Kidney capillary endothelial cell (primary cell): ENCODE data around the gene FAIM.
"Not testable (repeated sequence)": the region's sequence is repeated elsewhere in the genome, so short reads cannot be mapped to it uniquely, and the experiment has no call there.

Experiments
- DNase-seq: peaks from one replicate; pipeline ENCODE4 v3.0.0-alpha.2; 2018; ENCODE audit warnings: low spot score

Gene FAIM

DNA sequence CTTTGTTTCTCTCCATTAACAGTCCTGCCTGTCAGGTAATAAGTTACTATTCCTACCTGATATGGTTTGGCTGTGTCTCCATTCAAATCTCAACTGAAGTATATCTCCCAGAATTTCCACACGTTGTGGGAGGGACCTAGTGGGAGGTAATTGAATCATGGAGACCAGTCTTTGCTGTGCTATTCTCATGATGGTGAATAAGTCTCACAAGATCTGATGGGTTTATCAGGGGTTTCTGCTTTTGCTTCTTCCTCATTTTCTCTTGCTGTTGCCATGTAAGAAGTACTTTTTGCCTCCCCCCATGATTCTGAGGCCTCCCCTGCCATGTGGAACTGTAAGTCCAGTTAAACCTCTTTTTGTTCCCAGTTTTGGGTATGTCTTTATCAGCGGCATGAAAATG is 6.9 kb upstream of the FAIM start:
- not testable (repeated sequence) for DNase-seq

DNA sequence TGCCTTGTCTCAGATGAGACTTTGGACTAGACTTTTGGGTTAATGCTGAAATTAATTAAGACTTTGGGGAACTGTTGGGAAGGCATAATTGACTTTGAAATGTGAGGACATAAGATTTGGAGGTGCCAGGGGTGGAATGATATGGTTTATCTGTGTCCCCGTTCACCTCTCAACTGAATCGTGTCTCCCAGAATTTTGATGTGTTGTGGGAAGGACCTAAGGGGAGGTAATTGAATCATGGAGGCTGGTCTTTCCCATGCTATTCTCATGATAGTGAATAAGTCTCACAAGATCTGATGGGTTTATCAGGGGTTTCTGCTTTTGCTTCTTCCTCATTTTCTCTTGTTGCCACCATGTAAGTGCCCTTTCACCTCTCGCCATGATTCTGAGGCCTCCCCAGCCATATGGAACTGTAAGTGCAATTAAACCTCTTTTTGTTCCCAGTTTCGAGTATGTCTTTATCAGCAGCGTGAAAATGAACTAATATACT is 4.4 kb upstream of the FAIM start:
- not testable (repeated sequence) for DNase-seq

DNA sequence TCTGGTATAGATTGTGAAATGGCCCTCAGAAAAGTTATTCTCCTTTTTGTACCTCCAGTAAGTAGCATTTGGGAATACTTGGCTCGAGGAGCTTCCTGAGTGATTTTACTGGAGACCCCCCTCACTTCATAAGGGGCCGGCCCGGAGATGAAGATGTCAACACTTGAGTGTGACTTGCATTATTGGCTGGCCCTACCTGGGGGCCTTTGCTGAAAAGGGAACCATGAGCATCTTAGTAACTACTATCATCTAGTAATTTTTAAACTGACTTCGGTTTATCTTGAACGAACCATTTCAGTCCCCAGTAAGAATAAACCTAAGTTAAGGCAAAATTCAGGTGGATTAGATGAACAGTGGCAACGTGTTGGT is 1.3 kb downstream of the FAIM start:
- DNase-seq: no peak

DNA sequence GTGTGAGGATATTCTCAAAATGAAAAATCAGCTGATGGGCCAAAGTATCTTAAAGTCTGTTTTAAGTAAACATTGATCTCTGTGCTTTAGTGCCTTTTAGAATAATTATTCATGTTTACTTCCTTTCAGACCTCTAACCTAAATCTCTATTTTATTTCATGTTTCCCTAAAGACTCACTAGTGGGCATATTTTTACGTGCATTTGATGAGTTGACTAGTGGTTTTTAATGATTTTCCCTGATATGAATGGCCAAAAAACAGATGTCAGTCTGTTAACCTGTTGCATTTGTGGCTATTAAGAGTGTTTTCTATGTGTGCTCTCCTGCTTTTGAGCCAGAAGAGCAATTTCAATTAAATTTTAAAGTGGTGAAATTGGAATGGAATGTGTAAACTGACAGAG is 6.9 kb downstream of the FAIM start:
- no peak for DNase-seq

DNA sequence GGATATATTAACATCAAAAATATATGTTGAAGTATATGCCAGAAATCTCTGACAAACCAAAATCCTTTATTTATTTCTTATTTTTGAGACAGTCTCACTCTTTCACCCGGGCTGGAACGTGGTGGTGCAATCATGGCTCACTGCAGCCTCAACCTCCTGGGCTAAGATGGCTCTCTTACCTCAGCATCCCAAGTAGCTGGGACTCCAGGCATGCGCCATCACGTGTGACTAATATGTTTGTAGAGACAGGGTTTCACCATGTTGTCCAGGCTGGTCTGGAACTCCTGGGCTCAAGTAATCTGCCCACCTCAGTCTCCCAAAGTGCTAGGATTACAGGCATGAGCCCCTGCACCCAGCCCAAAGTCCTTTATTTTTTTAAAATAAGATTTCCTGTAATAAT is 11.9 kb downstream of the FAIM start:
- DNase-seq: no peak

DNA sequence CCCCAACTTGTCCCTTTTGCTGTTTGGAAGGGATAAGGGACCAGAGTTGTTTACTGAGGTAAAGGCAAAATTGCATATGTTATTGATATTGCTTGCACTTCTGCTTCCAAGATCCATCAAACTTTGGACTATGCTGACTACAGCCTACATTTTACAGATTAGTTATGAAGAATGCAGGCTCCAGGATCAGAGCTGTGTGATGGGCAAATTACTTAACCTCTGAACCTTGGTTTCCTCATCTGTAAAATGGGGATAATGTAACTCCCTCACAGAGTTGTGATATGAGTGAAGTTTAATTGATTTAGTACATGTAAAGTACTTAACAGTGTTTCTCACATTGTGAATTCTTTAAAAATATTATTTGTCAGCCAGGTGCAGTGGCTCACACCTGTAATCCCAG is 15.9 kb downstream of the FAIM start:
- DNase-seq: no peak

DNA sequence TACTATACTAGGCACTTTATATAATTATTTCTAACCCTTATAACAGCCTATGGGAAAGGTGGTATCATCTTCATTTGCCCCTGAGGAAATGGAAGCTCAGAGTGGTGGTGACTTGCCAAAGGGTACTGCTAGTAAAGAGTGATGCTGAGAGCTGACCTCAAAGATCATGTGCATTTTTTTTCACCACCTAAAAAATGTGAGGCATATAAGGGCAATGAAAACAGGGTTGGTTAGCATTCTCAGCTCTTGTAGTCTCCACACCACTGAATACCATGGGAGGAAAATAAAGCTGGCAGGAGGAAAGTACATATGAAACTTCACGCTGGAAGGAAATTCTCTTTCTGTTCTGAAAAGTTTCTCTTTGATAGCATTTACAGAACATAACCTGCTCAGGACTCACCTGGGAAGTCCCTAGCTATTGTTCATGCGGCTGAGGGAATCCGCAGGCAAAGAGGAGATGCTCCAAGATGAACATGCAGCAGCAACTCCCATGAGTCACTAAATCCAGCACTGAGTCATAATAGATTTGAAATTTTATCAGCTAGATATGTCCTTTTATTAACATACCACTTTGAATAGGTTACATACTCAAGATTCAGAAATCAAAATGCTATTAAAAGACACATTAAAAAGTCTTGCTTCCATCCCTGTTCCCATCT is 17.3 kb downstream of the FAIM start:
- no peak for DNase-seq

DNA sequence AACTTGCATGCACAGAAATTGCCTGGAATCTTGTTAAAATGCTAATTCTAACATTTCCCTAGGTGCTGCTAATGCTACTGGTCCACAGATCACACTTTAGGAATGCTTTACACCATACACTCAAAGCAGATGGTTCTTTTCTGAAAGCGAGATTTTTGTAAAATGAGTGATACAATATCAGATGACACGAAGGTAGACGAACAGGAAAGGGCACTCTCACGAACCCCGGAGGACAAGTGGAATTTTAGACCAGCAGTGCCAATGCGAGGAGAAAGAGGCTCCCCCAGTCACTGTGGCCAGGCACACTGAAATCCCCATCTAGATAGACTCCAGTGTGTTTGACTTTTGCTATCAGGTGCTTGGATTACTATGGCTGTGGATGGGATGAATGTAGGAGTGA is 21.0 kb downstream of the FAIM start:
- DNase-seq: no peak

DNA sequence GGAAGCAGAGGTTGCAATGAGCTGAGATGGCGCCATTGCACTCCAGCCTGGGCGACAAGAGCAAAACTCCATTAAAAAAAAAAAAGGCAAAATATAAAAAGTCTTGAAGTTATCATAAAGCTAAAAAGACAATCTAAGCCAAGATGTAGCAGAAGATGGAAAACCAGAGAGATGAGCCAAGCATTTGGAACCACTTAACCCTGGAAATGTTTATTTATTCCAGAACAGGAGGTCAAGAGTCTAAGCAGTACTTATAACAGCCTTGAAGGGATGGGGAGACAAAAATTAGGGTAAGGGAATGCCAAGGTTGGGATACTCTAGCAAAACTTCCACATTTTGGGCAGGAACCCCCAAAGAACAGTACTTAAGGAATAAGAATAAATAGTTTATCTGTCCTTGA is 30.1 kb downstream of the FAIM start:
- no peak for DNase-seq

DNA sequence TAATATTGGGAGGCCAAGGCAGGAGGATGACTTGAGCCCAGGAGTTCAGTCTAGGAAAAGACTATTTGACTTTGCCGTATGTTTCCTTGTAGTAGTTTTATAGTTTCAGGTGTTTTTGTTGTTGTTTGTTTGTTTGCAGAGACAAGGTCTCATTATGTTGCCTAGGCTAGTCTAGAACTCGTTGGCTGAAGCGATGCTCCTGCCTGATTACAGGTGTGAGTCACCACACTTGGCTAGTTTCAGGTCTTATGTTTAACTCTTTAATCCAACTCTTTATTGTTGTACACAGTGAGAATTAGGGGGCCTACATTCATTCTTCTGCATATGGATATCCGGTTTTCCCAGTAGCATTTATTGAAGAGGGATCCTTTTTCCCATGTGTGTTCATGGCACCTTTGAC is 32.0 kb downstream of the FAIM start:
- DNase-seq: no peak

DNA sequence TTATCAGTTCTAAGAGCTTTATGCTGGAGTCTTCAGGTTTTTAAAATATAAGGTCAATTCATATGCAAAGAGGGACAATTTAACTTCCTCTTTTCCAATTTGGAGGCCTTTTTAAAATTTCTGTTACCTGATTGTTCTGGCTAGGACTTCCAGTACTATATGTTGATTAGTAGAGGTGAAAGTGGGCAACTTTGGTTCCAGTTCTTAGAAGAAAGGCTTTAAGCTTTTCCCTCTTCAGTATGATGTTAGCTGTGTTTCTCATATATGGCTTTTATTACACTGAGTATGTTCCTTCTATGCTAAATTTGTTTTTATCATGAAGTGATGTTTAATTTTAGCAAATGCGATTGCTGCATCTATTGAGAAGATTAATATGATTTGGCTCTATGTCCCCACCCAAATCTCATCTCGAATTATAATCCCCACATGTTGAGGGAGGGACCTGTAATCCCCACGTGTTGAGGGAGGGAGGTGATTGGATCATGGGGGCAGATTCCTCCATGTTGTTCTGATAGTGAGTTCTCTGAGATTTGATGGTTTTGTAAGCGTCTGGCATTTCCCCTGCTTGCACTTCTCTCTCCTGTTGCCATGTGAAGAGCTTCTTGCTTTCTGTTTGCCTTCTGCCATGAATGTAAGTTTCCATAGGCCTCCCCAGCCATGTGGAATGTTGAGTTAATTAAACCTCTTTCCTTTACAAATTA is 33.8 kb downstream of the FAIM start:
- DNase-seq: no peak

DNA sequence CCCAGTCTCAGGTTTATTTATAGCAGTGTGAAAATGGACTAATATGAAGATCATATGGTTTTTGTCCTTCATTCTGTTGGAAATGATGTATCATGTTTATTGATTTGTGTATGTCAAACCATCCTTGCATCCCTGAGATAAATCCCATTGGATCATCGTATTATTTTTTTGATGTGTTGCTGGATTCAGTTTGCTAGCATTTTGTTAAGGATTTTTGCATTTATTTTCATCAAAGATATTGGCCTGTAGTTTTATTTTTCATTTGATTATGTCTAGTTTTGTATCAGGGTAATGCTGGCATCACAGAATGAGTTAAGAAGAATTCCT is 34.3 kb downstream of the FAIM start:
- DNase-seq: no peak

DNA sequence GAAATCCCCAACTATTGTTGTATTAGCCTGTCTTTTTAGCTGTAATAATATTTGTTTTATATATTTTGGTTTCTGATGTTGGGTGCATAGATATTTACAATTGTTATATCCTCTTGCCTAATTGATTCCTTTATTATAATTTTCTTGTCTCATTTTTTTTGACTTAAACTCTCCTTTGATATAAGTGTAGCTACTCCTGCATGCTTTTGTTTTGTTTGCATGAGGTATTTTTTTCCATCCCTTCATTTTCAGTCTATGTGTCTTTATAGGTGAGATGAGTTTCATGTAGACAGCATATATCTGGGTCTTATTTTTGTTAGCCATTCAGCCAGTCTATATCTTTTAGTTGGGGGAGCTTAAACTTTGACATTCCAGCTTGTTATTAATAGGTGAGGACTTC is 37.4 kb downstream of the FAIM start:
- no peak for DNase-seq

DNA sequence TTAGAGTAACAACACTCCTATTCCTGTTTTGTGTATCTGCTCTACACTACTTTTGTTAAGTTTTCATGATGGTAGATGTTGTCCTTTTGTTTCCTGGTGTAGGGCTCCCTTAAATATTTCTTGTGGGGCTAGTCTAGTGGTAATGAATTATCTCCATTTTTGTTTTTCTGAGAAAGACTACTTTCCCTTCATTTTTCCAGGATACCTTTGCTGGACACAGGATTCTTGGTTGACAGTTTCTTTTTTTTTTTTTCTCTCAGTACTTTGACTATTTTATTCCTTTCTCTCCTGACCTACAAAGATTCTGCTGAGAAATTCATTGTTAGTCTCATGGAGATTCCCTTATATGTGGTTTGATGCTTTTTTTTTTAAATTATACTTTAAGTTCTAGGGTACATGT is 37.9 kb downstream of the FAIM start:
- no peak for DNase-seq

DNA sequence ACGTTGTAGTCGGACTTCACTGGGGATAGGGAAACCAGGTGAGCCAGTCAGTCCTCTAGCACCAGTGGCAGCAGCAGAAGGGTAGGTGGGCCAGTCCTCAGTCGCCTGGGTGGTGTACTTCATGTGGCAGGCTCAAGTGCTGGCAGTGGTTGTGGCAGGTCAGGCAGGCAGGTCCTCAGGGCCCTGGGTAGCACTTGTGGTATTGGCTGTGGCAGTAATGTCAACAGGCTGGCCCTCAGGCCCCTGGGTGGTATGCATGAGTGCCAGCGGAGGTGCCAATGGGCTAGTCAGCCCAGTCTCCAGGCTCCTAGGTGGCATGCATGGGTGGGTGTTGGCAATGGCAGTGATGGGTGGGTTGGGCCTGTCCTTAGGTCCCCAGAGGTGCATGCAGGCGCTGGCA is 40.6 kb downstream of the FAIM start:
- no peak for DNase-seq

DNA sequence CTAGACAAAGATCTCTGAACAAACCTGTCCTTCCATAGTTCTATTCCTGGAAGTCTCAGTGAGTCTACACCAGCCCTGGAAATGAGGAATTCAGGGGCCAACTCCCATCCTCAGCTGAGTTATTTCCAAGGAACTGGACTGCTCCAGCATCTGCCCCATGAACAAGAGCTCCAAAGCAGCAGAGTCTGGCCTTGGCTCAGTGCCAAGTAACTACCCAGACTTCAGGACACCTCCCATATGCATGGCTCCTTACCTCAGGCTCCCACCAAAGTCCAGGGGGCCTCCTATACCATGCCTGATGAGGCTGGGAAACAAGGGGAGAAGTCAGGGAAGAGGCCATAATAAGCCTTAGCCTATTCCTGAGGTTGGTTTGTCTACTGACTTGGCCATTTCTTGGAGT is 45.0 kb downstream of the FAIM start:
- DNase-seq: no peak

DNA sequence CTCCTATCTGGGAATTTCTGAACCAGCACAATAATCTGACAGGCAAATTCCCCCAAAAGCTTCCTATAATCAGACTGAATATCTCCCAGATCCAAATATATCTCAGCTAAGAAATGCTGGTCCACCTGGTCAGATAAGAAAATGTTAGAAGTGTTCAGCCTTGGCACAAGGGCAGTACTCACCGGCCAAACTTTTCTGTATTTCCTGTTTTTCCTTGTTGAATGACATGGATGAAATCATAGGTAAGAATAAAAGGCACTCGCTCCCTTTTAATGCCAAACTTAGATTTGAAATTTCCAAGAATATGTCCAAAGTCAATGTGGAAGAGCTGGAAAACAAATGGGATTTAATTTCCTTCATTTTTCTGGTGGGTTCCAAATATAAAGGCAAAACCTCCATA is 48.9 kb downstream of the FAIM start:
- DNase-seq: no peak

DNA sequence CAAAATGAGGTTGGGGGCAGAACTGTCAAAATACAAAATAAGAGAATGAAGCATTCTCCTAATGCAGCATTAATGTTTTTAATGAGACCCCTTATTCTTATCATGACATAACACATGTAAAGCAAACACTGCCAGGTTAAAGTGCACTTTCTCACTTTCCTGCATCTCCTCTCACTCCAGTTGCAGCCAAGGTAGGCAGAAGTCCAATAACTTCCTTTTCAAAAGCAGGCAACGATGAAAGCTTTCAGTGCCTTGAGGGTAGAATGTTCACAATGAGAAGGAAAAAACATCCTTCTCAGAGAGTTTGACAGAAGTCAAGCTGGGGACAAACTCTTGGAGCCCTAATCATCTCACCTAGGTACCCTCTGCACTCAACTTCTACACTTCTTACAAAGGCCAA is 59.5 kb downstream of the FAIM start:
- DNase-seq: no peak

DNA sequence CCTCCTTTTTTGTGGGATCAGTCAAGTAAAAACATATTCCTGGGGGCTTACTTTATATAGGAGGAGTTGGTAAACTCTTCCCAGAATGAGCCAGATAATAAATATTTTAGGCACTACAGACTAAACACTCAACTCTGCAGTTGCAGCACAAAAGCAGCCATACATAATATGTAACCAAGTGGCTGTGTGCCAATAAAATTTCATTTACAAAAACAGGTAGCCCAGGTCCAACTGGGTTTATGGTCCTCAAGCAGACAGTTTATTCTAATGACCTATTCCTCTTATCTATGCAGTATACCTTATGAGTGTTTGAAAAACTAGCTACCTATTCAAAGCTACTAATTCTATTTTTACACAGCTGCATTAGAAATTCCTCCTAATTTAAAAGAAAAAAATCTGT is 61.8 kb downstream of the FAIM start:
- no peak for DNase-seq

DNA sequence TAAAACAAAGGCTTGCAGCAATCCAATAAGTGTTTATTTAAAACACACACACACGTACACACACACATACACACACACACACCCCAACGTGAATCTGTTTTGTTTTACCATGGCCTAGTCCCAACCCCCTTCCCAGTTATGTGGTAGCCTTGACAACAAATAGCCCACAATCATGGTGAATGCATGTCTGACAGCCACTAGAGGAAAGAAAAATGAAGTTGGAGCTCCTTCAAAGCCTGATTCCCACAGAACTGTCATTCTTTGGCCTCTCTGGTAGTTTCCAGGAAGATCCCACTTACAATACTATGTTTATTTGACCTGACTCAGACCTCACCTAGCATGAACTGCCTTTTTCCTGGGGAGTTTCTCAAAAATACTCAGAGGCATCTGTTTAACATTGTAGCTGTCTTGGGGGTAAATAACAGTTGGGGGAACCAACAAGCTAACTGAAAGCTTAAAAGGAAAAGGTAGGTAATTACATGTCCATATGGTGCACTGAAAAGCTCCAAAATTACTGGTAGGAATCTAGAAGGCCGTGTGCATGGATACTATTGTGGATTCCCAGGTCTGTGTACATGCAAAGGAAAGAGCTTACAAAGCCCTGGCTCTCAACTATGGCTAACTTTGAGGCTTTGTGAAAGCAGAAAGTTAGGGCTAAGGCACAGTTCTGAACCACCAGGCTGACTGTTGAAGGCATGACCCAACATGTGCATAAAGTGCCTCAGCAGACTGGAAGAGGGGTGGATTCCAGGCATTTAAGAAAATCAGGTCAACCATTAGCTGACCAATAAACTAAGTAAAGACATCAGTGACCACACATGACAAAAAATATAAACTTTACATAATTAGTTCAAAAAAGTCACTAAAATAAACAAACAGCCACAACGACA is 65.3 kb downstream of the FAIM start:
- no peak for DNase-seq

DNA sequence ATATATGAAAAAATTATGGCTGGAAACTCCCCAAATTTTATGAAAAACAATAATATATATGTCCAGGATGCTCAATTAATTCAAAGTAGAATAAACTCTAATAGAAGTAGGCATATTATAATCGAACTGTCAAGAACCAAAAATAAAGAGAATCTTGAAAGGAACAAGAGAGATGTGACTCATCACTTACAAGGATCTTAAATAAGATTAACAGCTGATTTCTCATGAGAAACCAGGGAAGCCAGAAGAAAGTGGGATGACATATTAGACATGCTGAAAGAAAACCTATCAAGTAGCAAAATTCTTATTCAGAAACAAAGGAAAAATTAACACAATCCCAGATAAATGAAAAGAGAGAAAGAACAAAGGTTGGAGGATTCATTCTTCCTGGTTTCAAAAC is 66.8 kb downstream of the FAIM start:
- no peak for DNase-seq

DNA sequence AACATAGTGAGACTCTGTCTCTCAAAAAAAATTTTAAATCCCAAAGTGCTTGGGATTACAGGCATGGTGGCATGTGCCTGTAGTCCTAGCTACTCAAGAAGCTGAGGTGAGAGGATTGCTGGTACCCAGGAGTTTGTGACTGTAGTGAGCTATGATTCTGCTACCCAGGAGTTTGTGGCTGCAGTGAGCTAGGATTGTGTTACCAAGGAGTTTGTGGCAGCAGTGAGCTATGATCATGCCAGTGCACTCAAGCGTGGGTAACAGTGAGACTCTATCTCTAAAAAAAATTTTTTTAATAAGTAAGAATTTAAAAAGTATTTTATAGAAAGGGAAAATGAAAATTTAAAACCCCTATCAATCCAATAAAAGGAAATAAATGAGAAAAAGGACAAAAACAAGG is 69.5 kb downstream of the FAIM start:
- no peak for DNase-seq

DNA sequence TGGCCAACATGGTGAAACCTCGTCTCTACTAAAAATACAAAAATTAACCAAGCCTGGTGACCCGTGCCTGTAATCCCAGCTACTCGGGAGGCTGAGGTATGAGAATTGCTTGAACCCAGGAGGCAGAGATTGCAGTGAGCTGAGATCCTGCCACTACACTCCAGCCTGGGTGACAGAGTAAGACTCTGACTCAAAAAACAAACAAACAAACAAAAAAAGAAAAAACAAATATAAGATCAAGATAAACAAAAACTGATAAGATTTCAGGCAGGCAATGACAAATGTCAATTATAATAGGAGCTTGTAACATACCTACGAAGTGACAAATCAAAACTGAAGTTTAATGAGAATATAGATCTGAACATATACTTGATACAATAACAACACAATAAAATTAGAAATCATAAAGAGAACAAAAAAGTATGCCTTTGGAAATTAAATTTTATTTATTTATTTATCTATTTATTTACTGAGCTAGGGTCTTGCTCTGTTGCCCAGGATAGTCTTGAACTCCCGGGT is 70.4 kb downstream of the FAIM start:
- DNase-seq: no peak
